ENCODE results near the gene VPS13C.

VPS13C gene

GRCh38 chr15:61935493-61935892, 124.8 kb downstream of the VPS13C start:
- DNase-seq (ENCODE audit: low read depth in 3 of 3), result no peak

GRCh38 chr15:61929452-61929851, 130.8 kb downstream of the VPS13C start:
- no peak for DNase-seq (ENCODE audit: low read depth in 3 of 3)

- no peak for DNase-seq (ENCODE audit: low read depth in 3 of 3)
These were observed 137.1 kb downstream of the VPS13C start for GRCh38 chr15:61923173-61923572.

GRCh38 chr15:61921093-61921492, 139.2 kb downstream of the VPS13C start:
- no peak for DNase-seq (ENCODE audit: low read depth in 3 of 3)

GRCh38 chr15:61917457-61917856, 142.8 kb downstream of the VPS13C start:
- no peak for DNase-seq (ENCODE audit: low read depth in 3 of 3)

- DNase-seq (ENCODE audit: low read depth in 3 of 3), result no peak
These were observed 144.1 kb downstream of the VPS13C start for GRCh38 chr15:61916104-61916503.

GRCh38 chr15:61915640-61916039, 144.6 kb downstream of the VPS13C start:
- no peak for DNase-seq (ENCODE audit: low read depth in 3 of 3)

GRCh38 chr15:61910839-61911369, 149.3 kb downstream of the VPS13C start:
- DNase-seq (ENCODE audit: low read depth in 3 of 3), result no peak

GRCh38 chr15:61908241-61908640, 152.0 kb downstream of the VPS13C start:
- DNase-seq (ENCODE audit: low read depth in 3 of 3), result no peak

GRCh38 chr15:61907753-61908086, 152.5 kb downstream of the VPS13C start:
- DNase-seq (ENCODE audit: low read depth in 3 of 3), result no peak

- no peak for DNase-seq (ENCODE audit: low read depth in 3 of 3)
These were observed 153.1 kb downstream of the VPS13C start for GRCh38 chr15:61906961-61907752.

- no peak for DNase-seq (ENCODE audit: low read depth in 3 of 3)
These were observed 167.1 kb downstream of the VPS13C start for GRCh38 chr15:61893146-61893545.

GRCh38 chr15:61892140-61892539, 168.1 kb downstream of the VPS13C start:
- no peak for DNase-seq (ENCODE audit: low read depth in 3 of 3)

GRCh38 chr15:61890106-61890505, 170.1 kb downstream of the VPS13C start:
- DNase-seq (ENCODE audit: low read depth in 3 of 3), result no peak

- no peak for DNase-seq (ENCODE audit: low read depth in 3 of 3)
These were observed 170.5 kb downstream of the VPS13C start for GRCh38 chr15:61889706-61890105.

- no peak for DNase-seq (ENCODE audit: low read depth in 3 of 3)
These were observed 172.0 kb downstream of the VPS13C start for GRCh38 chr15:61888074-61888780.

GRCh38 chr15:61880084-61880483, 180.2 kb downstream of the VPS13C start:
- DNase-seq (ENCODE audit: low read depth in 3 of 3), result no peak

- DNase-seq (ENCODE audit: low read depth in 3 of 3), result no peak
These were observed 181.0 kb downstream of the VPS13C start for GRCh38 chr15:61879219-61879618.

GRCh38 chr15:61871926-61872522, 188.2 kb downstream of the VPS13C start:
- no peak for DNase-seq (ENCODE audit: low read depth in 3 of 3)

- no peak for DNase-seq (ENCODE audit: low read depth in 3 of 3)
These were observed 190.6 kb downstream of the VPS13C start for GRCh38 chr15:61869656-61870055.

- no peak for DNase-seq (ENCODE audit: low read depth in 3 of 3)
These were observed 198.3 kb downstream of the VPS13C start for GRCh38 chr15:61861962-61862361.

GRCh38 chr15:61857169-61857829, 202.9 kb downstream of the VPS13C start:
- DNase-seq (ENCODE audit: low read depth in 3 of 3), result no peak

Measured in stimulated activated CD4-positive, alpha-beta T cell treated with anti-CD3 and anti-CD28 coated beads, TNF-alpha, amount 100 ng/mL, for 4 hours (primary cell).